CD4-positive, CD25-positive, alpha-beta regulatory T cell (primary cell): ENCODE results near the gene ALPG. TPM values are rescaled to one million over a fixed set of nuclear protein-coding genes. Genes with fewer than 3 reads are reported as not detected.
"Not testable (repeated sequence)": the region's sequence is repeated elsewhere in the genome, so short reads cannot be mapped to it uniquely, and the experiment has no call there.

ENCODE experiments used
- ATAC-seq, 2 donors: fragments of 150-1000 bp; cut with Tn5 transposase; one replicate each; pipeline ENCODE4 v1.10.0; 2021; ENCODE audit warnings: low read depth in 2 of 2, moderate number of reproducible peaks in 2 of 2, moderate library complexity in 1 of 2
- DNase-seq, 3 donors: peaks; one replicate each; pipeline versions ENCODE4 v3.0.0 to v3.0.0-alpha.2; 2012 to 2022; ENCODE audit warnings: mixed read lengths in 1 of 3
- H3K27ac ChIP-seq: one replicate; pipeline ENCODE4 v1.7.0; 2013; ENCODE audit warnings: mild to moderate bottlenecking, low read length; ENCODE audit not compliant: insufficient read depth, poor library complexity, severe bottlenecking
- H3K27me3 ChIP-seq: one replicate; pipeline ENCODE4 v1.7.0; 2013; ENCODE audit warnings: low read length; ENCODE audit not compliant: control insufficient read depth, insufficient read depth
- H3K36me3 ChIP-seq: one replicate; pipeline ENCODE4 v1.7.0; 2013; ENCODE audit warnings: mild to moderate bottlenecking, low read length, moderate library complexity; ENCODE audit not compliant: control insufficient read depth, insufficient read depth
- H3K4me1 ChIP-seq: 2 replicates; pipeline ENCODE4 v1.7.0; 2013; ENCODE audit warnings: mild to moderate bottlenecking, low read length; ENCODE audit not compliant: insufficient read depth, control insufficient read depth, poor library complexity, severe bottlenecking
- H3K4me3 ChIP-seq: one replicate; pipeline ENCODE4 v1.7.0; 2013; ENCODE audit warnings: low read depth, mild to moderate bottlenecking, low read length, moderate library complexity
- H3K9me3 ChIP-seq, 2 experiments: 1 replicate in 1 of 2; 2 replicates in 1 of 2; pipeline ENCODE4 v1.7.0; 2013; ENCODE audit warnings: low read length in 2 of 2, mild to moderate bottlenecking in 1 of 2, moderate library complexity in 1 of 2; ENCODE audit not compliant: control insufficient read depth in 2 of 2
- H3K27ac Mint-ChIP-seq, 3 donors: one replicate each; pipeline ENCODE4 v1.8.0; 2020 to 2022; ENCODE audit warnings: mild to moderate bottlenecking in 3 of 3, mixed read lengths in 3 of 3, moderate library complexity in 2 of 3
- H3K27me3 Mint-ChIP-seq: one replicate; pipeline ENCODE4 v1.8.0; 2022; ENCODE audit warnings: mild to moderate bottlenecking, mixed read lengths
- H3K36me3 Mint-ChIP-seq: one replicate; pipeline ENCODE4 v1.8.0; 2020; ENCODE audit warnings: mixed read lengths
- H3K4me1 Mint-ChIP-seq, 4 donors: one replicate each; pipeline ENCODE4 v1.8.0; 2020 to 2022; ENCODE audit warnings: mixed read lengths in 4 of 4, mild to moderate bottlenecking in 1 of 4
- H3K4me3 Mint-ChIP-seq, 4 donors: one replicate each; pipeline ENCODE4 v1.8.0; 2020 to 2022; ENCODE audit warnings: mild to moderate bottlenecking in 4 of 4, mixed read lengths in 4 of 4, moderate library complexity in 3 of 4
- H3K9me3 Mint-ChIP-seq, 7 donors: one replicate each; pipeline ENCODE4 v1.8.0; 2020 to 2022; ENCODE audit warnings: mixed read lengths in 7 of 7, mild to moderate bottlenecking in 3 of 7, moderate library complexity in 2 of 7
- polyA plus RNA-seq, 4 donors: library from polyadenylated mRNA; unstranded; fragments of 300-500 nt; fragmentation: Illumina TruSeq; gene quantifications; one replicate each; pipeline ENCODE4 v1.2.3, GENCODE V29; 2021
- total RNA-seq: library from RNA; stranded (reverse); gene quantifications from one replicate; pipeline ENCODE4 v1.2.3, GENCODE V29; 2022

ALPG gene
- total and polyA plus RNA-seq, 5 donors from 2014 or later = not detected

DNA sequence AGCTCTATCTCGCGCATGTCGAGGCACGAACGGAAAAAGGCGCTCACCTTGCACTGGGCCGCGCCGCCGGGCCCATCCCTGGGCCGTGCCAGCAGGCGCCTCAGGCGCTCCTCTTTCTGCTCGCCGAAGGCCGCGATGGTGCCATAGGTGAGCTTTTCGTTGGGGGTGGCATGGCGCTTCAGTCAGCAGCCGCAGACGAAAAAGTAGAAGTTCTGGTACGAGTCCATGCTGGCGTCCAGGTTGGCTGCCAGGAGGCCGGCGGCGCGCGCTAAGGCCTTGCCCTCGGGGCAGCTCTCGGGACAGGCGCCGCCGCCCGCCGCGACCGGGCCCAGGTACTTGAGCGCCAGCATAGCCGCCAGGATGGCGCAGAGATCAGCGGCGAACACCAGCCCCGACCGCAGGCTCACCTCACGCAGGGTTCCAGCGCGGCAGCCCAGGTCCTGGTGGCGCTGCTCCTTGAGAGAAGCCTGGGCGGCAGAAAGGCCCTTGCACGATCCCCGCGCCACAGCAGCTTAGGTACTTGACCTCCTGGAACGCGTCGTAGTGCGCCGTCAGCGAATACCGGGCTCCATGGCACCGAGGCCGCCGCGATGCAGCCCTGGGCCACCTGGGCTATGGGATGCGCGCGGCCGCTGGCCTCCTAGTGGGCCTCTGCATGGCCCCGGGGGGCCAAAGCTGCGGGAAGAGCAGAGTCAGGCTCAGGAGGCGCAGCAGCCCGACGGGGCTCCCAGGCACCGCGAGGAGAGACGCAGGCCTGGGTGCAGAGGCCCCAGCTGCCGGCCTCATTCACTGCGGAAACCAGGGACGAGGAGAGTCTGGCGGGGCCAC, 12.8 kb downstream of the ALPG start:
- ATAC-seq (no peak), DNase-seq (no peak)
- H3K9me3 Mint-ChIP-seq = peaks cover 0 to 2% (median 0%) of the 10 kb centered on the region in 7 donors
- Histone ChIP-seq H3K27ac (no peak overlapping the region), H3K4me3 (no peak overlapping the region), H3K9me3 (no peaks in the 10 kb centered on the region), H3K27me3 (peaks cover 2% of the 10 kb centered on the region), H3K4me1 (peaks cover 13% of the 10 kb centered on the region), H3K36me3 (no peaks in the 10 kb centered on the region)
- peak overlapping the region in 1 of 4 donors; percentile 43 for H3K4me3 Mint-ChIP-seq
- no peak overlapping the region for H3K27ac Mint-ChIP-seq
- H3K27me3 Mint-ChIP-seq = peaks cover 56% of the 10 kb centered on the region
- H3K4me1 Mint-ChIP-seq = peaks cover 0 to 16% (median 7%) of the 10 kb centered on the region in 4 donors
- no peaks in the 10 kb centered on the region for H3K36me3 Mint-ChIP-seq

DNA sequence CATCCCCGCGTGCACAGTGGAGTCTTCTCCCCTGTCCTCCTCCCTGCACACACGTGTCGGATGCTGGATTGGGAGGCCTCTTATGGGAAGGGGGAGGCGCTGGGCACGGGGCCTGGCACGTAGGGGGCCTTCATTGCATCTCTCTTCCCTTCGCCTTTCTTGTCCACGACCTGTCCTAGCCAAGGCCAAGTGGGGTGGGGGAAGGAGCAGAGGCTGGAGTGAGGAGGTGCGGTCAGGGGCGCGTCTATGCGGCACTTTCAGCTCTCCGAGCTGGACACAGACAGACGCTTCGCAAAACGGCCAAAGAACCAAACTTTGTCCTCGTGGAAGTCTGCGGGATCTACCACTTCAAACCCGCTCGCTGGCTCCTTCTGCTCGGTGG, 13.4 kb downstream of the ALPG start:
- H3K4me3 Mint-ChIP-seq = peak overlapping the region in 1 of 4 donors; percentile 35
- peaks cover 0 to 2% (median 0%) of the 10 kb centered on the region in 7 donors for H3K9me3 Mint-ChIP-seq
- Histone ChIP-seq H3K4me1 (peaks cover 13% of the 10 kb centered on the region), H3K36me3 (no peaks in the 10 kb centered on the region), H3K27ac (no peak overlapping the region), H3K27me3 (peaks cover 2% of the 10 kb centered on the region), H3K9me3 (no peaks in the 10 kb centered on the region), H3K4me3 (no peak overlapping the region)
- ATAC-seq (no peak), DNase-seq (no peak)
- H3K4me1 Mint-ChIP-seq = peaks cover 0 to 16% (median 7%) of the 10 kb centered on the region in 4 donors
- H3K27me3 Mint-ChIP-seq = peaks cover 59% of the 10 kb centered on the region
- H3K36me3 Mint-ChIP-seq = no peaks in the 10 kb centered on the region
- H3K27ac Mint-ChIP-seq = no peak overlapping the region

DNA sequence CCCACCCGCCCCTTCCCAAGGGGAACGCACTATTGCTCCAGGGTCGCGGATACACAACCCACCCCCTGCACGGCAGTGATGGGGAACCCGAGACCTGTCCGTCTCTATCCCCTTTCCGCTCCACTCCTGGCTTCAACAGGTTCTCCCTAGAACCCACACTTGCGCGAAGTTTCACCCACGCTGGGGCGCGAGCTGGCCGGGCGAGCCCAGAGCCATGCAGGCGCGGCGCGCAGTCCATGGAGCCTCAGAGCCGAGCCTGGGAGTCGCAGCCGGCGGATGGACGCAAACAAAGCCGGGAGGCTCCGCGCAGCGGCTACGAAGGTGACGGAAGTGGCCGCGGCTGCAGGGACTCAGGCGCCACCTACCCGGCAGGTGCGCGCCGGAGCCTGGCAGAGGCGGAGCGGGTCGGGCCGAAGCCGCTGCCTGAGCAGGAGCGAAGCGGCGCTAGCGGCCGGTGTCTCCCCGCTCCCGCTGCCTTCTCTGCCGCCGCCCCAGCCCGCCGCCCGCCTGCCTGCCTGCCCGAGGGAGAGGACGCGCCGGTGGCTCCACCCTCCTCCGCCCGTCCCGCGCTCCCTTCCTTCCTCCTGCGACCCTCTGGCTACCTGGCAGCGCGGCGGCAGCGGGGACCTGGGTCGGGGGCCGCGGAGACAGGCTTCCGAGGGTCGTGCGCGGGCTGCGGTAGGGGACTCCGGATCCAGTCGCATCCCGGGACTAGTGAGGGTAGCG, 14.0 kb downstream of the ALPG start:
- H3K4me1 Mint-ChIP-seq = peaks cover 0 to 16% (median 7%) of the 10 kb centered on the region in 4 donors
- no peak overlapping the region for H3K27ac Mint-ChIP-seq
- Histone ChIP-seq H3K4me1 (peaks cover 13% of the 10 kb centered on the region), H3K9me3 (no peaks in the 10 kb centered on the region), H3K36me3 (no peaks in the 10 kb centered on the region), H3K27me3 (peaks cover 2% of the 10 kb centered on the region), H3K4me3 (no peak overlapping the region), H3K27ac (no peak overlapping the region)
- H3K36me3 Mint-ChIP-seq = no peaks in the 10 kb centered on the region
- ATAC-seq (peak; percentile 24 to 28), DNase-seq (peak in 2 of 3 donors; percentile 18 to 63)
- H3K4me3 Mint-ChIP-seq = peak overlapping the region in 1 of 4 donors; percentile 35
- H3K9me3 Mint-ChIP-seq = peaks cover 0 to 2% (median 0%) of the 10 kb centered on the region in 7 donors
- peaks cover 61% of the 10 kb centered on the region for H3K27me3 Mint-ChIP-seq

DNA sequence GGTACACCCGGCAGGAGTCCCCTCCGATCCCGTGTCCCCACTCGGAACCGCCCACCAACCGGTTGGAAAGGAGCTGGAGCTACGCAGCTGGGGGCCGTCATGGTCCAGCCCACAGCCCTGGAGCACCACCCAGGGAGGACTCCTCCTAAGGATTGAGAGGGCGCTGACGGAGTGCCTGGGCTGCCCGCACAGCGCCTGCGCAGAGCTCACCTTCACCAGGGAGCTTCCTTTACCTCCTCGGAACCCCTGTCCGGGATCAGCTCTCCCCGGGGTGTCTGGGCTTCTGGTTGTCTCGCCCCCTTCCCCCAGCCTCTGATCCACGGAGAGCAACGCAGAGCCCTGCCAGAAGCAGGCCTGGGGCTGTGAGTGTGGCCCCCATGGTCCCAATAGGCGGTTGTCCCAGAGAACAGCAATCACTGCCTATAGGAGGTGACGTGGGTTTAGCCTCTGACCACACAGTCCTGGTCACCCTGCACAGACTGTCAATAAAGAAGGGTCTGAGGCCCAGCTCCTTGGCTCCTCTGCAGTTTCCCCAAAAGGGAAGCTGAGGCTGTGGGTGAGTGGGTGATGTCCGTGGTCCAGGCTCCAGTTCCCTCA, 14.6 kb downstream of the ALPG start:
- DNase-seq (no peak), ATAC-seq (no peak)
- Mint-ChIP-seq H3K27me3 (peaks cover 61% of the 10 kb centered on the region), H3K27ac (no peak overlapping the region), H3K36me3 (no peaks in the 10 kb centered on the region), H3K4me1 (peaks cover 0 to 16% (median 7%) of the 10 kb centered on the region in 4 donors), H3K9me3 (peaks cover 0 to 2% (median 0%) of the 10 kb centered on the region in 7 donors), H3K4me3 (peak overlapping the region in 2 of 4 donors; percentile 45 to 59)
- Histone ChIP-seq H3K27me3 (peaks cover 2% of the 10 kb centered on the region), H3K4me3 (no peak overlapping the region), H3K27ac (no peak overlapping the region), H3K9me3 (no peaks in the 10 kb centered on the region), H3K4me1 (peaks cover 13% of the 10 kb centered on the region), H3K36me3 (no peaks in the 10 kb centered on the region)

DNA sequence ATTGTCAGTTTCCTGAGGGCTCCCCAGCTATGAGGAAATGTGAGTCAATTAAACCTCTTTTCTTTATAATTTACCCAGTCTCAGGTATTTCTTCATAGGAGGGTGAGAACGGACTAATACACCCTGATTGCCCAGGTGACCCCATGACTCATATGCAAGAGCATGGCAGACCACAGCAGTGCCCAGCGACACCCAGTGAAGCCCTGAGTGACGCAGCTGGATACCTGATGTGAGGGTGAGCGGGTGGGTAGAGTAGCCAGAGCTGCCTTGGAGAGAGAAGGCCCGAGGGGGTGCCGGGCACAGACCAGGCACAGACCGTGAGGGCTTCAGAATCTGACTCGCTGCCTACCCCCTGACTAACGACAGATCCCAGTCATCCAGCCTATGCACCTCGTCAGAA, 15.4 kb downstream of the ALPG start:
- H3K4me1 Mint-ChIP-seq = peaks cover 0 to 16% (median 7%) of the 10 kb centered on the region in 4 donors
- H3K36me3 Mint-ChIP-seq = no peaks in the 10 kb centered on the region
- no peak overlapping the region for H3K27ac Mint-ChIP-seq
- H3K4me3 Mint-ChIP-seq = peak overlapping the region in 2 of 4 donors; percentile 45 to 47
- ATAC-seq (no peak), DNase-seq (no peak)
- Histone ChIP-seq H3K27me3 (peaks cover 2% of the 10 kb centered on the region), H3K27ac (no peak overlapping the region), H3K9me3 (no peaks in the 10 kb centered on the region), H3K36me3 (no peaks in the 10 kb centered on the region), H3K4me3 (no peak overlapping the region), H3K4me1 (peaks cover 13% of the 10 kb centered on the region)
- peaks cover 62% of the 10 kb centered on the region for H3K27me3 Mint-ChIP-seq
- H3K9me3 Mint-ChIP-seq = peaks cover 0 to 2% (median 0%) of the 10 kb centered on the region in 7 donors

DNA sequence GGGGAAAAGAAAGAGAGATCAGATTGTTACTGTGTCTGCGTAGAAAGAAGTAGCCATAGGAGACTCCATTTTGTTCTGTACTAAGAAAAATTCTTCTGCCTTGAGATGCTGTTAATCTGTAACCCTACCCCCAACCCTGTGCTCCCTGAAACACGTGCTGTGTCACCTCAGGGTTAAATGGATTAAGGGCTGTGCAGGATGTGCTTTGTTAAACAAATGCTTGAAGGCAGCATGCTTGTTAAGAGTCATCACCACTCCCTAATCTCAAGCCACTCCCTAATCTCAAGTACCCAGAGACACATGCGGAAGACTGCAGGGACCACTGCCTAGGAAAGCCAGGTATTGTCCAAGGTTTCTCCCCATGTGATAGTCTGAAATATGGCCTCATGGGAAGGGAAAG, 16.4 kb downstream of the ALPG start:
- Mint-ChIP-seq H3K27me3 (peaks cover 61% of the 10 kb centered on the region), H3K4me1 (peaks cover 0 to 16% (median 7%) of the 10 kb centered on the region in 4 donors)
- not testable (repeated sequence) for H3K4me3 Mint-ChIP-seq, H3K27me3 ChIP-seq, H3K36me3 ChIP-seq, H3K9me3 Mint-ChIP-seq, H3K4me3 ChIP-seq, H3K27ac Mint-ChIP-seq, H3K36me3 Mint-ChIP-seq, H3K9me3 ChIP-seq, DNase-seq, ATAC-seq, H3K27ac ChIP-seq
- peaks cover 13% of the 10 kb centered on the region for H3K4me1 ChIP-seq

DNA sequence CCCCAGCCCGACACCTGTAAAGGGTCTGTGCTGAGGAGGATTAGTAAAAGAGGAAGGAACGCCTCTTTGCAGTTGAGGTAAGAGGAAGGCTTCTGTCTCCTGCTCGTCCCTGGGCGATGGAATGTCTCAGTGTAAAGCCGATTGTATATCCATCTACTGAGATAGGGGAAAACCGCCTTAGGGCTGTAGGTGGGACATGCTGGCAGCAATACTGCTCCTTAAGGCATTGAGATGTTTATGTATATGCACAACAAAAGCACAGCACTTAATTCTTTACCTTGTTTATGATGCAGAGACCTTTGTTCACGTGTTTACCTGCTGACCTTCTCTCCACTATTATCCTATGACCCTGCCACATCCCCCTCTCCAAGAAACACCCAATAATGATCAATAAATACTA, 16.8 kb downstream of the ALPG start:
- H3K9me3 ChIP-seq, H3K27ac Mint-ChIP-seq, DNase-seq, H3K27ac ChIP-seq, H3K4me3 ChIP-seq, H3K27me3 ChIP-seq, H3K36me3 ChIP-seq, H3K9me3 Mint-ChIP-seq, ATAC-seq, H3K36me3 Mint-ChIP-seq, H3K4me3 Mint-ChIP-seq: not testable (repeated sequence)
- H3K4me1 Mint-ChIP-seq = peaks cover 0 to 12% (median 6%) of the 10 kb centered on the region in 4 donors
- peaks cover 57% of the 10 kb centered on the region for H3K27me3 Mint-ChIP-seq
- H3K4me1 ChIP-seq = peaks cover 13% of the 10 kb centered on the region
